GM19324 (cell line): Measurements from ENCODE around the gene ABCA2.

Experiments used
- ATAC-seq: cut with Tn5 transposase; IDR thresholded peaks from one replicate; pipeline ENCODE4 v1.9.1; 2021; ENCODE audit warnings: mild to moderate bottlenecking, moderate library complexity; ENCODE audit not compliant: unreplicated experiment, low FRiP score

Gene ABCA2

GRCh38 chr9:137030538-137031527 lies 2.8 kb upstream of the ABCA2 start:
- no peak for ATAC-seq

GRCh38 chr9:137030006-137030405 lies 2.0 kb upstream of the ABCA2 start:
- no peak for ATAC-seq

- ATAC-seq = no peak
These were observed 1.3 kb upstream of the ABCA2 start for GRCh38 chr9:137029058-137029936.

GRCh38 chr9:137028263-137029057 lies 423 bp upstream of the ABCA2 start:
- ATAC-seq = peak; percentile 47

GRCh38 chr9:137026828-137027227 lies 1.2 kb downstream of the ABCA2 start:
- no peak for ATAC-seq

- no peak for ATAC-seq
These were observed 1.7 kb downstream of the ABCA2 start for GRCh38 chr9:137026384-137026783.

GRCh38 chr9:137025517-137025966 lies 2.5 kb downstream of the ABCA2 start:
- no peak for ATAC-seq

GRCh38 chr9:137023583-137023991 lies 4.5 kb downstream of the ABCA2 start:
- ATAC-seq = no peak

GRCh38 chr9:137023157-137023556 lies 4.9 kb downstream of the ABCA2 start:
- no peak for ATAC-seq

- ATAC-seq = no peak
These were observed 5.4 kb downstream of the ABCA2 start for GRCh38 chr9:137022662-137023008.

- ATAC-seq = no peak
These were observed 5.9 kb downstream of the ABCA2 start for GRCh38 chr9:137021979-137022661.

- ATAC-seq = no peak
These were observed 6.5 kb downstream of the ABCA2 start for GRCh38 chr9:137021568-137021978.

GRCh38 chr9:137020771-137021567 lies 7.1 kb downstream of the ABCA2 start:
- no peak for ATAC-seq

- ATAC-seq = no peak
These were observed 8.0 kb downstream of the ABCA2 start for GRCh38 chr9:137019891-137020683.

- ATAC-seq = no peak
These were observed 9.1 kb downstream of the ABCA2 start for GRCh38 chr9:137018761-137019559.

GRCh38 chr9:137017791-137018497 lies 10.1 kb downstream of the ABCA2 start:
- no peak for ATAC-seq

- no peak for ATAC-seq
These were observed 11.0 kb downstream of the ABCA2 start for GRCh38 chr9:137017071-137017470.
